Hepatocyte (in vitro differentiated cells): Measurements from ENCODE around the gene CLCN7. TPM values are rescaled to one million over a fixed set of nuclear protein-coding genes. Genes with fewer than 3 reads are reported as not detected.

Experiments
- DNase-seq: peaks from one replicate; pipeline ENCODE4 v3.0.0-alpha.2; 2016; ENCODE audit warnings: low spot score
- H2AFZ ChIP-seq: fragments of 200-600 bp; sonication (generic); 2 replicates; pipeline ENCODE4 v1.6.0; 2016; ENCODE audit warnings: antibody characterized with exemption, mild to moderate bottlenecking
- H3K27ac ChIP-seq: fragments of 200-600 bp; sonication (generic); 2 replicates; pipeline ENCODE4 v1.5.1; 2016; ENCODE audit warnings: mild to moderate bottlenecking
- H3K27me3 ChIP-seq: fragments of 200-600 bp; sonication (generic); 2 replicates; pipeline ENCODE4 v1.6.1; 2016
- H3K36me3 ChIP-seq: fragments of 200-600 bp; sonication (generic); replicated peaks from 2 replicates; pipeline ENCODE4 v1.5.1; 2016; ENCODE audit warnings: low read depth; ENCODE audit not compliant: insufficient read depth
- H3K4me1 ChIP-seq: fragments of 200-600 bp; sonication (generic); 2 replicates; pipeline ENCODE4 v1.5.1; 2016; ENCODE audit warnings: mild to moderate bottlenecking, moderate library complexity; ENCODE audit not compliant: insufficient read depth
- H3K4me2 ChIP-seq: fragments of 200-600 bp; sonication (generic); 2 replicates; pipeline ENCODE4 v1.6.0; 2016
- H3K4me3 ChIP-seq: fragments of 200-600 bp; sonication (generic); 2 replicates; pipeline ENCODE4 v1.5.1; 2016; ENCODE audit warnings: mild to moderate bottlenecking
- H3K79me2 ChIP-seq: fragments of 200-600 bp; sonication (generic); 2 replicates; pipeline ENCODE4 v1.6.0; 2017; ENCODE audit warnings: mild to moderate bottlenecking
- H3K9me2 ChIP-seq: fragments of 200-600 bp; sonication (generic); replicated peaks from 2 replicates; pipeline ENCODE4 v1.6.0; 2017; ENCODE audit warnings: mild to moderate bottlenecking; ENCODE audit not compliant: insufficient read depth
- H3K9me3 ChIP-seq: fragments of 200-600 bp; sonication (generic); 2 replicates; pipeline ENCODE4 v1.5.1; 2016; ENCODE audit warnings: low read depth, mild to moderate bottlenecking
- H4K20me1 ChIP-seq: fragments of 200-600 bp; sonication (generic); 2 replicates; pipeline ENCODE4 v1.6.0; 2016; ENCODE audit warnings: mild to moderate bottlenecking; ENCODE audit not compliant: insufficient read depth, poor library complexity, severe bottlenecking
- EZH2 ChIP-seq: fragments of 200-600 bp; sonication (generic); IDR thresholded peaks from 2 replicates; pipeline ENCODE4 v1.6.1; 2016; ENCODE audit warnings: antibody characterized with exemption, mild to moderate bottlenecking, borderline replicate concordance
- EZH2phosphoT487 ChIP-seq: fragments of 200-600 bp; sonication (generic); IDR thresholded peaks from one replicate; pipeline ENCODE4 v1.6.1; 2018; ENCODE audit warnings: antibody characterized with exemption, mild to moderate bottlenecking, low read depth, moderate library complexity; ENCODE audit not compliant: unreplicated experiment, severe bottlenecking
- WGBS: methylation state at CpG from one replicate; pipeline ENCODE4 v1.1.6; 2016; ENCODE audit warnings: low lambda C conversion rate; ENCODE audit errors: missing lambda C conversion rate; 5-methylcytosine and 5-hydroxymethylcytosine counted together
- polyA plus RNA-seq: library from polyadenylated mRNA; unstranded; fragments of >200 nt; fragmentation: Nextera tagmentation; extraction: Ambion mirVana; gene quantifications from 2 replicates; pipeline ENCODE4 v1.2.1, GENCODE V29; 2016
- total RNA-seq: library from RNA; depleted of rRNA; stranded (reverse); fragments of >200 nt; gene quantifications from 2 replicates; pipeline ENCODE4 v1.2.3, GENCODE V29; 2014
- TF ChIP-seq, protein P1 (sequence below): fragments of 200-600 bp; sonication (generic); IDR thresholded peaks from 2 replicates; pipeline ENCODE4 v1.5.1; 2016; ENCODE audit warnings: antibody characterized with exemption, mild to moderate bottlenecking; ENCODE audit not compliant: poor library complexity

The CLCN7 gene
- total and polyA plus RNA-seq, 2 experiments from 2014 or later = 56.3 to 107 TPM

DNA sequence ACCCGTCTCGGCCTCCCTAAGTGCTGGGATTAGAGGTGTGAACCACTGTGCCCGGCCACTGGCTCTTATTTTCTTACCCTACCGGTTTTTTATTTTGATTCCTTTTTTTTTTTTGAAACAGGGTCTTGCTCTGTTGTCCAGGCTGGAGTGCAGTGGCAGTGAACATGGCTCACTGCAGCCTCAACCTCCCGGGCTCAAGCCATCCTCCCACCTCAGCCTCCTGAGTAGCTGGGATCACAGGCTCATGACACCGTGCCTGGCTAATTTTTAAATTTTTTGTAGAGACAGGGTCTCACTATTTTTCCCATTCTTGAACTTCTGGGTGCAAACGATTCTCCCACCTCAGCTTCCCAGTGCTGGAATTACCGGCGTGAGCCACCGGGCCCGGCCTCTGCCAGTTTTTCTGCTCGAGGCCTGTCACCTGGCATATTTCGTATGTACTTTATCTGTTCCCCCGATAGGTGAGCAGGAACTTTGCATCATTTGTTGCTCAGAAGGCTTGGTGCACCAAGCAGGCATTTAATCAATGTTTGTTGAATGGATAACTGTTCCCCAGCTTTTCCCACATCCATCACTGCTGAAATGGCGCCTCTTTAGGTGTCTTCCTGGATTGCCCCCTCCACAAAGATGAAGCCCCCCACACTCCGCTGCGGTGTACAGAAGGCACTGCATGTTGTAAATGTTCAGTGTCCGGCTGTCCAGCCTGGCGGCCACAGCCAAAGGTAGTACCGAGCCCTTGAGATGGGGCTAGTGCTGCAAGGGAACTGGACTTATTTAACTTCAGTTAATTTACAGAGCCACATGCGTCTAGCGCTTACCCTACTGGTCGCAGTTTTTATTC is 17.5 kb upstream of the CLCN7 start:
- WGBS = 89% methylated on average over 23 of the region's 23 CpGs
- TF ChIP-seq EZH2phosphoT487 (no peak), EZH2 (no peak)
- TF ChIP-seq, protein P1, sequence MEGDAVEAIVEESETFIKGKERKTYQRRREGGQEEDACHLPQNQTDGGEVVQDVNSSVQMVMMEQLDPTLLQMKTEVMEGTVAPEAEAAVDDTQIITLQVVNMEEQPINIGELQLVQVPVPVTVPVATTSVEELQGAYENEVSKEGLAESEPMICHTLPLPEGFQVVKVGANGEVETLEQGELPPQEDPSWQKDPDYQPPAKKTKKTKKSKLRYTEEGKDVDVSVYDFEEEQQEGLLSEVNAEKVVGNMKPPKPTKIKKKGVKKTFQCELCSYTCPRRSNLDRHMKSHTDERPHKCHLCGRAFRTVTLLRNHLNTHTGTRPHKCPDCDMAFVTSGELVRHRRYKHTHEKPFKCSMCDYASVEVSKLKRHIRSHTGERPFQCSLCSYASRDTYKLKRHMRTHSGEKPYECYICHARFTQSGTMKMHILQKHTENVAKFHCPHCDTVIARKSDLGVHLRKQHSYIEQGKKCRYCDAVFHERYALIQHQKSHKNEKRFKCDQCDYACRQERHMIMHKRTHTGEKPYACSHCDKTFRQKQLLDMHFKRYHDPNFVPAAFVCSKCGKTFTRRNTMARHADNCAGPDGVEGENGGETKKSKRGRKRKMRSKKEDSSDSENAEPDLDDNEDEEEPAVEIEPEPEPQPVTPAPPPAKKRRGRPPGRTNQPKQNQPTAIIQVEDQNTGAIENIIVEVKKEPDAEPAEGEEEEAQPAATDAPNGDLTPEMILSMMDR = no peak
- H3K4me1 ChIP-seq = peaks cover 13% of the 10 kb centered on the region
- no peaks in the 10 kb centered on the region for H3K36me3 ChIP-seq
- peaks cover 17% of the 10 kb centered on the region for H3K79me2 ChIP-seq
- H3K27me3 ChIP-seq = no peaks in the 10 kb centered on the region
- DNase-seq = no peak
- H3K4me3 ChIP-seq = peak overlapping the region; percentile 57
- peak overlapping the region; percentile 91 for H2AFZ ChIP-seq
- no peaks in the 10 kb centered on the region for H3K9me3 ChIP-seq
- peak overlapping the region; percentile 88 for H3K4me2 ChIP-seq
- H3K27ac ChIP-seq = peak overlapping the region; percentile 95
- no peaks in the 10 kb centered on the region for H4K20me1 ChIP-seq
- H3K9me2 ChIP-seq = no peaks in the 10 kb centered on the region

DNA sequence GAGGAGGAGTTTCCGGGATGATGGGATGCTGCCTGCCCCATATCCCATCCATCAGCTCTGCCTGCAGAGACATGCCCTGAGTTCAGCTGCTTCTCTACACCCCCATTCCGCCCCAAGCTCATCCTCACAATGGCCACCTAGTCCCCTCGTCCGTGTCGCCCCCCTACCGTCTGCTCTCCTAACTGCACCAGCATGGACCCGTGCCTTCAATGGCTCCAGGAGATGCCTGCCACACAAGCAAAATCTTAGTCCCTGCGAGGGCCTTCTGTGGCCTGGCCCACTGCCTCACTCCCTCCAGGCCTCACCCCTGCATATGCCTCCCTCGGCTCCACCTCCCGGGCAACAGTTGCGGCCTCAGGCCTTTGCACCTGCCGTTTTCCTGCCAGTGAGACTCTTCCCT is 16.5 kb upstream of the CLCN7 start:
- Histone ChIP-seq H3K79me2 (peaks cover 17% of the 10 kb centered on the region), H2AFZ (no peak overlapping the region), H3K27ac (no peak overlapping the region), H3K36me3 (no peaks in the 10 kb centered on the region), H3K4me1 (peaks cover 13% of the 10 kb centered on the region), H3K4me3 (no peak overlapping the region), H3K9me3 (no peaks in the 10 kb centered on the region), H4K20me1 (no peaks in the 10 kb centered on the region), H3K4me2 (no peak overlapping the region), H3K27me3 (no peaks in the 10 kb centered on the region), H3K9me2 (no peaks in the 10 kb centered on the region)
- no peak for DNase-seq
- TF ChIP-seq EZH2phosphoT487 (no peak), EZH2 (no peak)
- TF ChIP-seq, protein P1 = no peak
- 91% methylated on average over 12 of the region's 12 CpGs for WGBS

DNA sequence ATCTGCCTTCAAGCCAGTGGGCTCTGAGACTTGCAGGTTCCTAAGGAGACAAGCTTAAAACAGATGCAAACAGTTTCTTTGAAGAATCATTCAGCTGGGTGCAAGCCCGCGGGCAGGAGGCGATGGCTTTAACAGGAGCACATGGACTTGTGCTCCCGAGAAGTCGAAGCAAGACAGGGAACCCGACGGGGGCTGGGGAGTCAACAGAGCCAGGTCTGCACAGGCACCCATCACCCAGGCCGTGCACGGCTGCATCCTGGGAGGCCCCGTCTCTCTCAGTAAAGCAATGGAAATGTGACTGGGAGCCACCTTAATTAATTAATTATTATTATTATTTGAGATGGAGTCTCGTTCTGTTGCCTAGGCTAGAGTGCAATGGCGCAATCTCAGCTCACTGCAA is 14.2 kb upstream of the CLCN7 start:
- 93% methylated on average over 12 of the region's 12 CpGs for WGBS
- H2AFZ ChIP-seq = no peak overlapping the region
- no peaks in the 10 kb centered on the region for H3K36me3 ChIP-seq
- no peak for DNase-seq
- H4K20me1 ChIP-seq = no peaks in the 10 kb centered on the region
- H3K27ac ChIP-seq = no peak overlapping the region
- no peaks in the 10 kb centered on the region for H3K27me3 ChIP-seq
- H3K4me2 ChIP-seq = no peak overlapping the region
- H3K4me1 ChIP-seq = peaks cover 7% of the 10 kb centered on the region
- peaks cover 7% of the 10 kb centered on the region for H3K79me2 ChIP-seq
- no peaks in the 10 kb centered on the region for H3K9me2 ChIP-seq
- no peak overlapping the region for H3K4me3 ChIP-seq
- TF ChIP-seq, protein P1 = no peak
- TF ChIP-seq EZH2 (no peak), EZH2phosphoT487 (no peak)
- no peaks in the 10 kb centered on the region for H3K9me3 ChIP-seq
